ENCODE data around the gene LSM7. TPM values are rescaled to one million over a fixed set of nuclear protein-coding genes. Genes with fewer than 3 reads are reported as not detected.

LSM7 gene
- total RNA-seq, 1 donor from 2014 or later: 49.1 TPM

- H3K9ac ChIP-seq (ENCODE audit: low read depth in 1 of 3, low read length in 3 of 3): no peak overlapping the region
- no peaks in the 10 kb centered on the region for H3K9me3 ChIP-seq (ENCODE audit: control insufficient read depth in 3 of 3, low read length in 3 of 3)
- H3K36me3 ChIP-seq (ENCODE audit: control insufficient read depth in 3 of 3, insufficient read depth in 3 of 3, low read length in 3 of 3): peaks cover 19 to 23% (median 21%) of the 10 kb centered on the region in 3 donors
- H3K4me1 ChIP-seq (ENCODE audit: control insufficient read depth in 3 of 3, insufficient read depth in 3 of 3, low read length in 3 of 3): no peaks in the 10 kb centered on the region
- H3K27me3 ChIP-seq (ENCODE audit: control insufficient read depth in 3 of 3, insufficient read depth in 3 of 3, low read length in 3 of 3): no peaks in the 10 kb centered on the region
- no peak overlapping the region for H3K27ac ChIP-seq (ENCODE audit: low read depth, low read length)
- no peak overlapping the region for H3K4me3 ChIP-seq (ENCODE audit: low read length in 3 of 3)
These were observed 16.0 kb upstream of the LSM7 start for GRCh38 chr19:2344381-2344870.

- H3K36me3 ChIP-seq (ENCODE audit: control insufficient read depth in 3 of 3, insufficient read depth in 3 of 3, low read length in 3 of 3): peaks cover 17 to 23% (median 18%) of the 10 kb centered on the region in 3 donors
- no peak overlapping the region for H3K4me3 ChIP-seq (ENCODE audit: low read length in 3 of 3)
These were observed 15.1 kb upstream of the LSM7 start for GRCh38 chr19:2343289-2343982.

GRCh38 chr19:2342656-2343288 is 14.4 kb upstream of the LSM7 start:
- Histone ChIP-seq H3K27me3 (ENCODE audit: control insufficient read depth in 3 of 3, insufficient read depth in 3 of 3, low read length in 3 of 3) (no peaks in the 10 kb centered on the region), H3K9ac (ENCODE audit: low read depth in 1 of 3, low read length in 3 of 3) (no peak overlapping the region), H3K4me3 (ENCODE audit: low read length in 3 of 3) (no peak overlapping the region), H3K4me1 (ENCODE audit: control insufficient read depth in 3 of 3, insufficient read depth in 3 of 3, low read length in 3 of 3) (no peaks in the 10 kb centered on the region), H3K27ac (ENCODE audit: low read depth, low read length) (no peak overlapping the region), H3K9me3 (ENCODE audit: control insufficient read depth in 3 of 3, low read length in 3 of 3) (no peaks in the 10 kb centered on the region), H3K36me3 (ENCODE audit: control insufficient read depth in 3 of 3, insufficient read depth in 3 of 3, low read length in 3 of 3) (peaks cover 15 to 25% (median 16%) of the 10 kb centered on the region in 3 donors)

More at GRCh38 chr19:2343289-2343982, 15.1 kb upstream of the LSM7 start:
- no peaks in the 10 kb centered on the region for H3K27me3 ChIP-seq (ENCODE audit: control insufficient read depth in 3 of 3, insufficient read depth in 3 of 3, low read length in 3 of 3)
- no peak overlapping the region for H3K27ac ChIP-seq (ENCODE audit: low read depth, low read length)
- H3K4me1 ChIP-seq (ENCODE audit: control insufficient read depth in 3 of 3, insufficient read depth in 3 of 3, low read length in 3 of 3): no peaks in the 10 kb centered on the region
- H3K9ac ChIP-seq (ENCODE audit: low read depth in 1 of 3, low read length in 3 of 3): no peak overlapping the region
- H3K9me3 ChIP-seq (ENCODE audit: control insufficient read depth in 3 of 3, low read length in 3 of 3): no peaks in the 10 kb centered on the region

- Histone ChIP-seq H3K27ac (ENCODE audit: low read depth, low read length) (no peak overlapping the region), H3K36me3 (ENCODE audit: control insufficient read depth in 3 of 3, insufficient read depth in 3 of 3, low read length in 3 of 3) (peaks cover 15 to 25% (median 16%) of the 10 kb centered on the region in 3 donors), H3K4me3 (ENCODE audit: low read length in 3 of 3) (no peak overlapping the region), H3K9me3 (ENCODE audit: control insufficient read depth in 3 of 3, low read length in 3 of 3) (no peaks in the 10 kb centered on the region), H3K27me3 (ENCODE audit: control insufficient read depth in 3 of 3, insufficient read depth in 3 of 3, low read length in 3 of 3) (no peaks in the 10 kb centered on the region), H3K9ac (ENCODE audit: low read depth in 1 of 3, low read length in 3 of 3) (no peak overlapping the region), H3K4me1 (ENCODE audit: control insufficient read depth in 3 of 3, insufficient read depth in 3 of 3, low read length in 3 of 3) (peaks cover 0 to 7% (median 0%) of the 10 kb centered on the region in 3 donors)
These were observed 13.6 kb upstream of the LSM7 start for GRCh38 chr19:2341982-2342381.

GRCh38 chr19:2341244-2341751 is 12.9 kb upstream of the LSM7 start:
- H3K27me3 ChIP-seq (ENCODE audit: control insufficient read depth in 3 of 3, insufficient read depth in 3 of 3, low read length in 3 of 3): no peaks in the 10 kb centered on the region
- H3K4me3 ChIP-seq (ENCODE audit: low read length in 3 of 3): no peak overlapping the region
- no peak overlapping the region for H3K27ac ChIP-seq (ENCODE audit: low read depth, low read length)
- H3K9ac ChIP-seq (ENCODE audit: low read depth in 1 of 3, low read length in 3 of 3): no peak overlapping the region
- peaks cover 0 to 13% (median 3%) of the 10 kb centered on the region in 3 donors for H3K4me1 ChIP-seq (ENCODE audit: control insufficient read depth in 3 of 3, insufficient read depth in 3 of 3, low read length in 3 of 3)
- peaks cover 10 to 27% (median 21%) of the 10 kb centered on the region in 3 donors for H3K36me3 ChIP-seq (ENCODE audit: control insufficient read depth in 3 of 3, insufficient read depth in 3 of 3, low read length in 3 of 3)
- H3K9me3 ChIP-seq (ENCODE audit: control insufficient read depth in 3 of 3, low read length in 3 of 3): no peaks in the 10 kb centered on the region

GRCh38 chr19:2340496-2341243 is 12.3 kb upstream of the LSM7 start:
- peaks cover 0 to 19% (median 3%) of the 10 kb centered on the region in 3 donors for H3K4me1 ChIP-seq (ENCODE audit: control insufficient read depth in 3 of 3, insufficient read depth in 3 of 3, low read length in 3 of 3)
- no peak overlapping the region for H3K9ac ChIP-seq (ENCODE audit: low read depth in 1 of 3, low read length in 3 of 3)
- H3K9me3 ChIP-seq (ENCODE audit: control insufficient read depth in 3 of 3, low read length in 3 of 3): no peaks in the 10 kb centered on the region
- H3K27me3 ChIP-seq (ENCODE audit: control insufficient read depth in 3 of 3, insufficient read depth in 3 of 3, low read length in 3 of 3): no peaks in the 10 kb centered on the region
- H3K4me3 ChIP-seq (ENCODE audit: low read length in 3 of 3): no peak overlapping the region
- peaks cover 9 to 27% (median 22%) of the 10 kb centered on the region in 3 donors for H3K36me3 ChIP-seq (ENCODE audit: control insufficient read depth in 3 of 3, insufficient read depth in 3 of 3, low read length in 3 of 3)
- no peak overlapping the region for H3K27ac ChIP-seq (ENCODE audit: low read depth, low read length)

GRCh38 chr19:2339644-2340310 is 11.4 kb upstream of the LSM7 start:
- H3K27ac ChIP-seq (ENCODE audit: low read depth, low read length): no peak overlapping the region
- peaks cover 0 to 21% (median 3%) of the 10 kb centered on the region in 3 donors for H3K4me1 ChIP-seq (ENCODE audit: control insufficient read depth in 3 of 3, insufficient read depth in 3 of 3, low read length in 3 of 3)
- peaks cover 8 to 23% (median 21%) of the 10 kb centered on the region in 3 donors for H3K36me3 ChIP-seq (ENCODE audit: control insufficient read depth in 3 of 3, insufficient read depth in 3 of 3, low read length in 3 of 3)
- no peaks in the 10 kb centered on the region for H3K27me3 ChIP-seq (ENCODE audit: control insufficient read depth in 3 of 3, insufficient read depth in 3 of 3, low read length in 3 of 3)
- no peak overlapping the region for H3K4me3 ChIP-seq (ENCODE audit: low read length in 3 of 3)
- H3K9ac ChIP-seq (ENCODE audit: low read depth in 1 of 3, low read length in 3 of 3): no peak overlapping the region
- no peaks in the 10 kb centered on the region for H3K9me3 ChIP-seq (ENCODE audit: control insufficient read depth in 3 of 3, low read length in 3 of 3)

GRCh38 chr19:2338751-2339643 is 10.6 kb upstream of the LSM7 start:
- H3K9me3 ChIP-seq (ENCODE audit: control insufficient read depth in 3 of 3, low read length in 3 of 3): no peaks in the 10 kb centered on the region
- peaks cover 7 to 21% (median 15%) of the 10 kb centered on the region in 3 donors for H3K36me3 ChIP-seq (ENCODE audit: control insufficient read depth in 3 of 3, insufficient read depth in 3 of 3, low read length in 3 of 3)
- no peak overlapping the region for H3K9ac ChIP-seq (ENCODE audit: low read depth in 1 of 3, low read length in 3 of 3)
- H3K4me3 ChIP-seq (ENCODE audit: low read length in 3 of 3): no peak overlapping the region
- H3K27ac ChIP-seq (ENCODE audit: low read depth, low read length): no peak overlapping the region
- H3K27me3 ChIP-seq (ENCODE audit: control insufficient read depth in 3 of 3, insufficient read depth in 3 of 3, low read length in 3 of 3): no peaks in the 10 kb centered on the region
- peaks cover under 1 to 25% (median 5%) of the 10 kb centered on the region in 3 donors for H3K4me1 ChIP-seq (ENCODE audit: control insufficient read depth in 3 of 3, insufficient read depth in 3 of 3, low read length in 3 of 3)

Measured in skeletal muscle tissue (tissue), 4 donors.